HG03571 (cell line): ENCODE results near the gene ABHD2.
"Not testable (repeated sequence)": the region's sequence is repeated elsewhere in the genome, so short reads cannot be mapped to it uniquely, and the experiment has no call there.

Experiments used
- ATAC-seq: cut with Tn5 transposase; IDR thresholded peaks from one replicate; pipeline ENCODE4 v1.9.1; 2021; ENCODE audit not compliant: unreplicated experiment

The ABHD2 gene

GRCh38 chr15:89087830-89088604 is at the start of gene ABHD2:
TSS of gene ABHD2 (plus strand) at chr15:89088456. CDS start at chr15:89116328, 27,872 bp downstream.
- peak; percentile 97 for ATAC-seq

GRCh38 chr15:89039142-89039541 is 49.1 kb upstream of the ABHD2 start:
- no peak for ATAC-seq

- ATAC-seq, result no peak
These were observed 46.7 kb upstream of the ABHD2 start for GRCh38 chr15:89041507-89041906.

- no peak for ATAC-seq
These were observed 45.9 kb upstream of the ABHD2 start for GRCh38 chr15:89042387-89042786.

- ATAC-seq, result no peak
These were observed 44.9 kb upstream of the ABHD2 start for GRCh38 chr15:89043031-89044002.

GRCh38 chr15:89049016-89049666 is 39.1 kb upstream of the ABHD2 start:
- ATAC-seq, result not testable (repeated sequence)

GRCh38 chr15:89051875-89052274 is 36.4 kb upstream of the ABHD2 start:
- no peak for ATAC-seq

- no peak for ATAC-seq
These were observed 35.8 kb upstream of the ABHD2 start for GRCh38 chr15:89052474-89052873.

GRCh38 chr15:89054873-89055272 is 33.4 kb upstream of the ABHD2 start:
- ATAC-seq, result no peak

GRCh38 chr15:89057506-89058133 is 30.6 kb upstream of the ABHD2 start:
- peak; percentile 75 for ATAC-seq

GRCh38 chr15:89058376-89058775 is 29.9 kb upstream of the ABHD2 start:
- no peak for ATAC-seq

GRCh38 chr15:89058876-89059405 is 29.3 kb upstream of the ABHD2 start:
- no peak for ATAC-seq

GRCh38 chr15:89066280-89066679 is 22.0 kb upstream of the ABHD2 start:
- ATAC-seq, result no peak

- peak; percentile 44 for ATAC-seq
These were observed 20.5 kb upstream of the ABHD2 start for GRCh38 chr15:89067751-89068150.

GRCh38 chr15:89068325-89068784 is 19.9 kb upstream of the ABHD2 start:
- ATAC-seq, result peak; percentile 89

- no peak for ATAC-seq
These were observed 17.8 kb upstream of the ABHD2 start for GRCh38 chr15:89070197-89071124.

GRCh38 chr15:89071471-89071870 is 16.8 kb upstream of the ABHD2 start:
- ATAC-seq, result no peak

- ATAC-seq, result no peak
These were observed 15.9 kb upstream of the ABHD2 start for GRCh38 chr15:89072277-89072869.

- no peak for ATAC-seq
These were observed 13.7 kb upstream of the ABHD2 start for GRCh38 chr15:89074402-89075012.
